ENCODE data around the gene ABHD3.
"Not testable (repeated sequence)": the region's sequence is repeated elsewhere in the genome, so short reads cannot be mapped to it uniquely, and the experiment has no call there.

Gene ABHD3

GRCh38 chr18:21702602-21703001 lies 2.0 kb downstream of the ABHD3 start:
- no peak for DNase-seq

DNA sequence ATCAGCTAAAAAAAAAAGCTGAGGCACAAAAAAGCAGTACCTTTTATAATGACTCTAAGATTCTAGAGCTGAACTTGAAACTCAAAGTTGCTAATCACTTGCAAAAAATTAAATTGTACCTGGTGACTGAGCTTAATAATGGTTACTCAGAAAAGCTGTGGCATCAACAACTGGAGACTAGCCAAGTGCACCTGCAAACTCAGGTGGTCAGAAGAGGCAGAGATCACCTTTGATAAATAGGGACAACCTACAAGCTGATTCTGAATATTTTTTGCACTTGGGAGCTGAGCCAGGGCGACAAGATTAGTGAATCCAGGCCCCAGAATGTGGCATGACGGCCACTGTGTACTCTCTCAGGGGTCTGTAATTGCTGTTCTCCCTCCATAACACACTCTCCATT lies 3.0 kb downstream of the ABHD3 start:
- no peak for DNase-seq

DNA sequence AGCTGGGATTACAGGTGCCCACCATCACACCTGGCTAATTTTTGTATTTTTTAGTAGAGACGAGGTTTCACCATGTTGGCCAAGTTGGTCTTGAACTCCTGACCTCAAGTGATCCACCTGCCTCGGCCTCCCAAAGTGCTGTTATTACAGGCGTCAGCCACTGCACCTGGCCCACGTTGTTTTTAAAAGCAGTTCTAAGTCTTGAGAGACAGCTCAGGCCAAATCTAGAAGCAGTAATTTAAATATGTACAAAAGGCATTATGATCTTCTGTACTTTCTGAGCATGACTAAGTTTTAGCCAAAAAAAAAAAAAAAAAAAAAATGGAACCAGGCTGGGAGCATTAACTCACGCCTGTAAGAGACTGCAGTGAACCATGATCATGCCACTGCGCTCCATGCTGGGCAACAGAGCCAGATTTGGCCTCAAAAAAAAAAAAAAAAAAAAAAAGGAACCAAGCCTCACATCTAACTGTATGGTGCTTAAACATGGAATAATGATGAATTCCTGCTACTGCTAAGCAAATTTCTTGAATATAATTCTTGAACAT lies 4.0 kb downstream of the ABHD3 start:
- no peak for DNase-seq

- DNase-seq: no peak
Measured at GRCh38 chr18:21693322-21693721, 11.3 kb downstream of the ABHD3 start.

GRCh38 chr18:21689736-21690135 lies 14.8 kb downstream of the ABHD3 start:
- no peak for DNase-seq

DNA sequence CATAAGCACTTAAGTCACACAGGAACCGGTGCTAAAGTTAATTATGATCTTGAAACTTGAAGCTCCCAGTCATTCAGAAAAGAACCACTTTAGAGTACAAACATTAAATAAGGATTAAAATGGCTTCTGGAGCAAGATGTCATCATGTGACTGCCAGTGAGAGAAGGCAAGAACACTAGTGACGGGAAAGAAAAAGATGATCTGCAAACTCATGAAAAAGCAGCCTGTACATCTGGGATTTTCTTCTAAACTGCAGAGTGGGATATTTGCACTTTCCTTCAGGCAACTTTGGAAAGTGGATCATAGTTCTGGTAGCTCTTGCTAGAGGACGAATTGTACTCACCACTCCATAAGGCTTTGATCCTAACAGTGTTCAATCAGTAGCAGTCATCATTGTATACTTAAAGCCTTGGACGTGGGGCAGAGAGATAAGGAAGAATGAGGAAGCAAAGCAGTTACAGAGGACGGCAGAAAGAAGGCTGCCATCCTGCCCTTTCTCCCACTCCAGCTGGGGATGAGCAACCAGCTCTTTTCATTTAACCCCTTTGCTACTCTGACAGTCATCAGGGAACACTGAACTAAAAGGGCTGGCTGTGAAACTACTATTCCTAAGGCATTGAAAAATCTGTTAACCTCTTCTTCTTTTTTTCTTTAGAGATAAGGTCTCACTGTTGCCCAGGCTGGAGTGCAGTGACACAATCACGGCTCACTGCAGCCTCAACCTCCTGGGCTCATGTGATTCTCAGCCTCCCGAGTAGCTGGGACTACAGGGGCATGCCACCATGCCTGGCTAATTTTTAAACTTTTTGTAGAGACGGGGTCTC lies 18.1 kb downstream of the ABHD3 start:
- no peak for DNase-seq

DNA sequence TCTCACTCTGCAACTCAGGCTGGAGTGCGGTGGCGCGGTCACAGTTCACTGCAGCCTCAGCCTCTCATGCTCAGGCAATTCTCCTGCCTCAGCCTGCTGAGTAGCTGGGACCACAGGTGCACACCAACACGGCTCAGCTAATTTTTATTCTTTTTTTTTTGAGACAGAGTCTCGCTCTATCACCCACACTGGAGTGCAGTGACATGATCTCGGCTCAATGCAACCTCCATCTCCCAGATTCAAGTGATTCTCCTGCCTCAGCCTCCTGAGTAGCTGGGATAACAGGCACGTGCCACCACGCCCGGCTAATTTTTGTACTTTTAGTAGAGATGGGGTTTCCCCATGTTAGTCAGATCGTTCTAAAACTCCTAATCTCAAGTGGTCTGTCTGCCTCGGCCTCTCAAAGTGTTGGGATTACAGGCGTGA lies 19.0 kb downstream of the ABHD3 start:
- DNase-seq: not testable (repeated sequence)

DNA sequence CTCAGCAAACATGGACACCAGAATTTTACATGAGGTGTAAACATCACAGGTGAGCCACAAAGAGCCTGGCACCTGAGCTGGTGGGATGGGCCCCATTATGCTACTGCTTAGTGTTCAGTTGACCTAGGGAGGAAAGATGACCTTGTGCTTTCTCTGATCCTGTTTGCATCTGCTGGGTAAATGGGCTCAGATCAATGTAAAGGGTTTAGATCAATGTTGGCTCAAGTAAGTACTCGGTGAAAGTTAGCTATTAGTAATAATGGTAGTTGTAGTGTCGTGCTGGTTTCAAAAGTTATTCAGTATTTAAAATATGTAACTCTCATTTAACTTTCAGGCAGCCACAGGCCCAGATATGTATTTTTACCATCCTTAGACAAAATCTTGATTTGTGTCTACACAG lies 19.8 kb downstream of the ABHD3 start:
- no peak for DNase-seq

DNA sequence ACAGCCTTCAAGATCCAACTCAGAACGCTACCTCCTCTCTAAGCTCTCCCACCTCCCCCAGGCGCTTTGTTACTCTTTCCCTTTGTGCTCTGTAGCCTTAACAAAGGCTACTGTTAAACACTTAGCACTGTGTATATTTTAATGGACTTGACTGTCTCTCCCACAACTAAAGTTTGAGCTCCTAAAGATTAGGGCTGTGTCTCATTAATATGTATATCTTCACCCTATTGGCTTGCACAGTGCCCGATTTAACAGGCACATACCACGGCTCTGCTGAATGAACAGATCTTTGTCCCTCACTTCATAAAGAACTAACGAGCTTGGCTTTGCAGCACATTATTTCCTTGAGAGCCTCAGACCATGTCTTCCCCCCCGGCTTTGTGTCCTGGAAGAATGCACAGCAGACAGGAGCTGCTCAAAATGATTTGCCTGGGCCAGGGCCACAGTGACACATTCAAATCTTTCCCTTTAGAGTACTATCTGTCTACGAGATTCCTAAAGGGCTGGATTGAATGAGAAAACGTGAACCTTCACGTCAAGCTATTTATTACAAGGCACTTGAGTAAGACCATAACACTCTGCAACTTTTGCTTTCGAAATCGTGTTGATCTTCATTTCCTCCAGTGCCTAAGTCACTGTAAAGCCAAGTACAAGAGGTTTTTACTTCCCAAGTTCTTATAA lies 22.1 kb downstream of the ABHD3 start:
- DNase-seq: no peak

- DNase-seq: no peak
Measured at GRCh38 chr18:21680161-21680560, 24.4 kb downstream of the ABHD3 start.

DNA sequence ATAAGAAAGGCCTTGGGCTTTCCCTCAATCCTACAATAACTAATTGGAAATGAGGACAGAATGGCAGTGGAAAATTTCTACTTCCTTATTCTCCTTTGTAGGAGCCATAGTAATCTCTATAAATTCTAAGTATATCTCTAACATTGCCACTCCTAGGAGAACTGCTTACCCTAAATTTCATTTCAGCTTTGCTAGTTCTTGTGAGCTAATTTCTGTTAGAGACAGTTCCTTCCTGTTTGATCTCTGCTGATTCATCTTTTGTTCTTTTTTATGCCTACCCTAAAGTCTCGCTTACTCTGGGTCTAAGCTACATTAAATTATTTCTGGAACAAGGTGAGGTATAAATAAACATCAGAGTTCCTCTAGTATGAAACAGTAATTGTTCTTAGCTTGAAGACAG lies 25.7 kb downstream of the ABHD3 start:
- no peak for DNase-seq

DNA sequence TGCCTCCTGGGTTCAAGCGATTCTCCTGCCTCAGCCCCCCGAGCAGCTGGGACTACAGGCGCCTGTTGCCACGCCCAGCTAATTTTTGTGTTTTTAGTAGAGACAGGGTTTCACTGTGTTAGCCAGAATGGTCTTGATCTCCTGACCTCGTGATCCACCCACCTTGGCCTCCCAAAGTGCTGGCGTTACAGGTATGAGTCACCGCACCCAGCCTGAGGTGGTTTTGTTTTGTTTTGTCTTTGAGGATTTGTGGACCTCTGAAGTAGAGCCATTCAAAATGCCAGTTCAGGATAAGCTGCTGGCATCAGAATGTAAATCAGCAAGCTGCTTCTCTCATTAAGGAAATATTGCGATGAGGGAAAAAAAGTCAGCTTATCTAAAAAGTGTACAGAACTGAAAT lies 29.2 kb downstream of the ABHD3 start:
- not testable (repeated sequence) for DNase-seq

- DNase-seq: peak; percentile 12
Measured at GRCh38 chr18:21672521-21673267, 31.9 kb downstream of the ABHD3 start.

- no peak for DNase-seq
Measured at GRCh38 chr18:21669736-21670285, 34.8 kb downstream of the ABHD3 start.

GRCh38 chr18:21664069-21664468 lies 40.5 kb downstream of the ABHD3 start:
- DNase-seq: no peak

GRCh38 chr18:21663578-21663977 lies 41.0 kb downstream of the ABHD3 start:
- DNase-seq: no peak

DNA sequence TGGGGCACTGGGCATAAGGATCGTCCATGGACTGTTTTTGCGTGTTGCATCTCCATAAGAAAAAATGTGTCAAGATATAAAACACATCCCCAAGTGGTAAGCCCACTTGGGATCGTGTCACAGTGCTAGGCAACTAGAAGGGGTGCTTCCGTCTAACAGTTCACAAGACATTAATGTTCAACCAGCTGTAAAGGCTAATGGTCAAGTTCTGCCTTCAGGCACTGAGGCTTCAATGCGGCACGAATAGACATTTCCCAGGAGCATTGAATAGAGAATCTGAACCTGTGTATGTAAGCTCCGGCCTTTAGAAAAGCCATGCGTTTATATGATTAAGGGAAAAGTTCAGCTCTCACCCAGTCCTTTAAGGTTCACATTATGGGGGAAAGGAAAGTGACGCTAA lies 42.0 kb downstream of the ABHD3 start:
- no peak for DNase-seq

DNA sequence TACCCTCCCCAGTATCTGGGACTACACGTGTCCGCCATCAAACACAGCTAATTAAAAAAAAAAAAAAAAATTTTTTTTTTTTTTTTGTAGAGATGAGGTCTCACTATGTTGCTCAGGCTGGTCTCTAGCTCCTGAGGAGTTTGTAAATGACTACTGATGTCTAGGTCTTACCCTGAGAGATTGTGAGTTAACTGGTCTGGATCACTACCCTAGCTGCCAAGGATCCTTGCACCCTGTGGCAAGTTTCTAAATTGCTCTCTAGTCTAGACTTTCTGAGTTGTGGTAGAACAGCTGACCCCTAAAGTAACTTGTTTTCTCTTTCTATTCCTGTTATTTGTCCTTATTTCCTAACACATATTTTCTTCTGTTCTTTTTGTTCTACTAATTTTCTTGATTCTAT lies 44.5 kb downstream of the ABHD3 start:
- no peak for DNase-seq

DNA sequence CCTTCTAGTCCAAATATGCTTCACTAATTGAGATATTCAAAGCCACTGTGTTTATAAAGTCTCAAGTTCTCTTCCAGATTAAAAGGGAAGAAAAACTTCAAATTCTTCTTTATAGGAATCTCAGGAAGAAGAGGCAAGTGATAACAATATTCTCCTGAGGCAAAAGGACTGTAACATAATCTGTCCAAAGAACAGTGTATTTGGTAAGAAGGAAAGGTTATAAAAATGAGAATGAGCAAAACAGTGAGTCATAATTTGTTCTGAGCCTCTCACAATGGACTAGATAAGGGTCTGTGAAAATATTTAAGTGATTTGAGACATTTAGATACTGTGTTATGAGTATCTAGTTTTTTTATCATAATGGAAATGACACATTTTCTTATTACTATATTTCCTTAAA lies 48.2 kb downstream of the ABHD3 start:
- DNase-seq: no peak

DNA sequence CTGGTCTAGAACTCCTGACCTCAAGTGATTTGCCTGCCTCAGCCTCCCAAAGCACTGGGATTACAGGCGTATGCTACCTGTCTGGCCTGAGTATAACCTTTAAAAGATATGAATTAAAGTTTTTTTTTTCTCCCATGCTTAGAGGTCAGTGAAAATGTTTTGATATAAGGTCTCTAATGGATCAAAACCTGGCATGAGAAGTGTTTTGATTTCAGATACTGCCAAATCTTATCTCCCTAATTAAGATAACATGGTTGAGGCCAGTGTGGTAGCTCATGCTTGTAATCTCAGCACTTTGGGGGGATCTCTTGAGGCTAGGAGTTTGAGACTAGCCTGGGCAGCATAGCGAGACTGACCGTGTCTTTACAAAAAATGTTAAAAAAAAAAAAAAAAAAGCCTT lies 51.2 kb downstream of the ABHD3 start:
- DNase-seq: no peak

- no peak for DNase-seq
Measured at GRCh38 chr18:21652073-21652472, 52.5 kb downstream of the ABHD3 start.

DNA sequence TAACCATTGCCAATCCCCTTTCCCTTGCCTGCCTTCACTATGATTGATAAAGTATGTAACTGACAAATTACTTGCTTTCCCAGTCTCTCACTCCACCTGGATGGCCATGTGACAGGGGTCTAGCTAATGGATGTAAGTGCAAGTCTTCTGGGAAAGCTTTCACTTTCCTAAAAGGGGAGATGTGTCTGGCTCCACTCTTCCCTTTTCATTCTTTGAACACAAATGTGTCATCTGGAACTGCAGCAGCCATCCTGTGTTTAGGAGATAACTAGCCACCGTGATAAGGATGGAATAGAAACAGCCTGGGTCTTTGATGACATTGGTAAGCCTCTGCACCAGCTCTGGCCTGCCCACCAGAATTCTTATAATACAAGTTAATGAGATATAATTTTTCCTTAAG lies 54.3 kb downstream of the ABHD3 start:
- DNase-seq: no peak

- not testable (repeated sequence) for DNase-seq
Measured at GRCh38 chr18:21640375-21640774, 64.2 kb downstream of the ABHD3 start.
